ENCODE data around the gene ZBTB9.

The ZBTB9 gene

GRCh38 chr6:33451606-33452005 is 2.8 kb upstream of the ZBTB9 start:
- peaks cover 0 to 39% of the 10 kb centered on the region in 2 experiments; a peak in 2 of 3 replicates for H3K36me3 ChIP-seq (ENCODE audit: control insufficient read depth in 2 of 2, insufficient read depth in 1 of 2, low read length in 2 of 2)
- ChIA-PET POLR2A (interaction anchor here (2.5 kb wide), 1 partner anchor 21 kb away, joined by 5 read pairs; no protein-coding TSS in a partner anchor), CTCF (interaction anchor here (1.6 kb wide), 1 partner anchor 15 kb away, joined by 3 read pairs; no protein-coding TSS in a partner anchor)
- TF ChIP-seq ZNF530 (tag by site-specific recombination; IDR thresholded peaks at IDR 0.05; ENCODE audit: low read depth) (no peak), KLF16 (tag by site-specific recombination; IDR thresholded peaks at IDR 0.05) (no peak), ZNF248 (tag by site-specific recombination; IDR thresholded peaks at IDR 0.05) (no peak), ZNF23 (tag by site-specific recombination; IDR thresholded peaks at IDR 0.05; ENCODE audit: borderline replicate concordance) (no peak), ZNF138 (tag by site-specific recombination; IDR thresholded peaks at IDR 0.05; ENCODE audit: borderline replicate concordance) (no peak), GLIS1 (tag by site-specific recombination; IDR thresholded peaks at IDR 0.05) (no peak), ZNF132 (tag by site-specific recombination; IDR thresholded peaks at IDR 0.05; ENCODE audit: borderline replicate concordance) (no peak), ZNF658 (tag by site-specific recombination; IDR thresholded peaks at IDR 0.05) (no peak), ZNF521 (tag by site-specific recombination; IDR thresholded peaks at IDR 0.05) (no peak), HOXD13 (CRISPR knock-in tag; IDR thresholded peaks at IDR 0.05; ENCODE audit: borderline replicate concordance) (no peak), PRDM6 (tag by site-specific recombination; IDR thresholded peaks at IDR 0.05) (no peak), PRDM10 (tag by site-specific recombination; IDR thresholded peaks at IDR 0.05) (no peak), ZNF433 (tag by site-specific recombination; IDR thresholded peaks at IDR 0.05; ENCODE audit: low read depth) (no peak), ZNF837 (tag by site-specific recombination; IDR thresholded peaks at IDR 0.05) (no peak)
- TF ChIP-seq, protein P1, sequence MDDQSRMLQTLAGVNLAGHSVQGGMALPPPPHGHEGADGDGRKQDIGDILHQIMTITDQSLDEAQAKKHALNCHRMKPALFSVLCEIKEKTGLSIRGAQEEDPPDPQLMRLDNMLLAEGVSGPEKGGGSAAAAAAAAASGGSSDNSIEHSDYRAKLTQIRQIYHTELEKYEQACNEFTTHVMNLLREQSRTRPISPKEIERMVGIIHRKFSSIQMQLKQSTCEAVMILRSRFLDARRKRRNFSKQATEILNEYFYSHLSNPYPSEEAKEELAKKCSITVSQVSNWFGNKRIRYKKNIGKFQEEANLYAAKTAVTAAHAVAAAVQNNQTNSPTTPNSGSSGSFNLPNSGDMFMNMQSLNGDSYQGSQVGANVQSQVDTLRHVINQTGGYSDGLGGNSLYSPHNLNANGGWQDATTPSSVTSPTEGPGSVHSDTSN (CRISPR knock-in tag; IDR thresholded peaks at IDR 0.05) = no peak
- TF ChIP-seq, protein P2, sequence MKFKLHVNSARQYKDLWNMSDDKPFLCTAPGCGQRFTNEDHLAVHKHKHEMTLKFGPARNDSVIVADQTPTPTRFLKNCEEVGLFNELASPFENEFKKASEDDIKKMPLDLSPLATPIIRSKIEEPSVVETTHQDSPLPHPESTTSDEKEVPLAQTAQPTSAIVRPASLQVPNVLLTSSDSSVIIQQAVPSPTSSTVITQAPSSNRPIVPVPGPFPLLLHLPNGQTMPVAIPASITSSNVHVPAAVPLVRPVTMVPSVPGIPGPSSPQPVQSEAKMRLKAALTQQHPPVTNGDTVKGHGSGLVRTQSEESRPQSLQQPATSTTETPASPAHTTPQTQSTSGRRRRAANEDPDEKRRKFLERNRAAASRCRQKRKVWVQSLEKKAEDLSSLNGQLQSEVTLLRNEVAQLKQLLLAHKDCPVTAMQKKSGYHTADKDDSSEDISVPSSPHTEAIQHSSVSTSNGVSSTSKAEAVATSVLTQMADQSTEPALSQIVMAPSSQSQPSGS (tag by site-specific recombination; IDR thresholded peaks at IDR 0.05; ENCODE audit: low read depth) = no peak
- TF ChIP-seq, protein P3, sequence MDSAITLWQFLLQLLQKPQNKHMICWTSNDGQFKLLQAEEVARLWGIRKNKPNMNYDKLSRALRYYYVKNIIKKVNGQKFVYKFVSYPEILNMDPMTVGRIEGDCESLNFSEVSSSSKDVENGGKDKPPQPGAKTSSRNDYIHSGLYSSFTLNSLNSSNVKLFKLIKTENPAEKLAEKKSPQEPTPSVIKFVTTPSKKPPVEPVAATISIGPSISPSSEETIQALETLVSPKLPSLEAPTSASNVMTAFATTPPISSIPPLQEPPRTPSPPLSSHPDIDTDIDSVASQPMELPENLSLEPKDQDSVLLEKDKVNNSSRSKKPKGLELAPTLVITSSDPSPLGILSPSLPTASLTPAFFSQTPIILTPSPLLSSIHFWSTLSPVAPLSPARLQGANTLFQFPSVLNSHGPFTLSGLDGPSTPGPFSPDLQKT (IDR thresholded peaks at IDR 0.05; ENCODE audit: borderline replicate concordance, low read depth, low read length) = no peak
- no peak overlapping the region for H3K4me3 ChIP-seq (ENCODE audit: low read depth, low read length)
- 0 out of 2 replicates have a peak, but pooled peaks cover 3% of the 10 kb centered on the region for H3K4me1 ChIP-seq (ENCODE audit: control insufficient read depth, insufficient read depth, low read length)
- no peak overlapping the region for H3K27ac ChIP-seq (ENCODE audit: extremely low read depth, low read depth, low read length)
- no peaks in the 10 kb centered on the region for H3K9me3 ChIP-seq (ENCODE audit: control insufficient read depth, insufficient read depth, low read depth, low read length)
